GM12801 (cell line): ENCODE measurements around the gene NOTUM.

Source experiments
- TF ChIP-seq, protein P1 (sequence below): IDR thresholded peaks from one replicate; pipeline ENCODE4 v1.5.1; 2011; ENCODE audit warnings: control low read depth; ENCODE audit not compliant: insufficient read length; ENCODE audit errors: extremely low read depth

NOTUM gene

DNA sequence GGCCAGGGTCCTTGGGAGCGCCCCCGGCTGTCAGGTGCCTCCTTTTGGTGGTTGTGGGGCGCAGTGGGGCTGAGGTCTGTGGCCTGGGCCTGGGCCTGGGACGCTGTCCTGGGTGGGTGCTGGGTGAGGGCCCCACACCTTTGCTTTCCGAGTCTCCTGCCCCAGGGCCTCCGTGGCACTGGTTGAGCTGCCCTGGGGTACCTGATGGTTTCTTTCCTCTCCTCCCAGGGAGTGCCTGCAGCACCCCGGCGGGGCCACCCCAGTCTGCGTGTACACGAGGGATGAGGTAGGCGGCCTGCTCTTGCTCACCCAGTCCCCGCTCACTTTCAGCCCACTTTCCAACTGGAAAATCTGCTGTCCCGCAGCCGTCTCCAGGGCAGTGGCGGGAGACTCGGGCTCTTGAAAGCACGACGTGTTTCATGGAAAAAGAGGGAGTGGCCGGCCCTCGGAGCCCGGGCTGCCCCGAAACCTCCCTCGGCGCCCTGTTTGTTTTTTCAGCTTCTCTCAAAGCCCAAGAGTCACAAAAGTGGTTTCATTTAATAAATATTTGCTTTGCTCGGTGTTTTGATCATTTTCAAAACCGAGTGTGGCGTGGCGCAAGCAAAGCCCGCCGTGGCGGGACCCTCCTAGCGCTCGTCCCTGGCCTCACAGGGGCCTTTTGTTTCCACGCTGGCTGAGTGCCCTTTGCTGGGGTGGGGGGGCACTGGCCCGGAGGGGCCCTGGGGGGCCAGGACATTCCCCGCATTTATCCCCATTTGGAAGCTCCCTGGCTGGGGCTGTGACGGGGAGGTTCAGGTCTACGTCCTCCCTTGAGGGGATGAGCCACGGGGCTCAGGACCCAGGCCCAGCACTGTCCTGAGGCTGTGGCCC, 33.8 kb upstream of the NOTUM start:
- TF ChIP-seq, protein P1, sequence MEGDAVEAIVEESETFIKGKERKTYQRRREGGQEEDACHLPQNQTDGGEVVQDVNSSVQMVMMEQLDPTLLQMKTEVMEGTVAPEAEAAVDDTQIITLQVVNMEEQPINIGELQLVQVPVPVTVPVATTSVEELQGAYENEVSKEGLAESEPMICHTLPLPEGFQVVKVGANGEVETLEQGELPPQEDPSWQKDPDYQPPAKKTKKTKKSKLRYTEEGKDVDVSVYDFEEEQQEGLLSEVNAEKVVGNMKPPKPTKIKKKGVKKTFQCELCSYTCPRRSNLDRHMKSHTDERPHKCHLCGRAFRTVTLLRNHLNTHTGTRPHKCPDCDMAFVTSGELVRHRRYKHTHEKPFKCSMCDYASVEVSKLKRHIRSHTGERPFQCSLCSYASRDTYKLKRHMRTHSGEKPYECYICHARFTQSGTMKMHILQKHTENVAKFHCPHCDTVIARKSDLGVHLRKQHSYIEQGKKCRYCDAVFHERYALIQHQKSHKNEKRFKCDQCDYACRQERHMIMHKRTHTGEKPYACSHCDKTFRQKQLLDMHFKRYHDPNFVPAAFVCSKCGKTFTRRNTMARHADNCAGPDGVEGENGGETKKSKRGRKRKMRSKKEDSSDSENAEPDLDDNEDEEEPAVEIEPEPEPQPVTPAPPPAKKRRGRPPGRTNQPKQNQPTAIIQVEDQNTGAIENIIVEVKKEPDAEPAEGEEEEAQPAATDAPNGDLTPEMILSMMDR = no peak

DNA sequence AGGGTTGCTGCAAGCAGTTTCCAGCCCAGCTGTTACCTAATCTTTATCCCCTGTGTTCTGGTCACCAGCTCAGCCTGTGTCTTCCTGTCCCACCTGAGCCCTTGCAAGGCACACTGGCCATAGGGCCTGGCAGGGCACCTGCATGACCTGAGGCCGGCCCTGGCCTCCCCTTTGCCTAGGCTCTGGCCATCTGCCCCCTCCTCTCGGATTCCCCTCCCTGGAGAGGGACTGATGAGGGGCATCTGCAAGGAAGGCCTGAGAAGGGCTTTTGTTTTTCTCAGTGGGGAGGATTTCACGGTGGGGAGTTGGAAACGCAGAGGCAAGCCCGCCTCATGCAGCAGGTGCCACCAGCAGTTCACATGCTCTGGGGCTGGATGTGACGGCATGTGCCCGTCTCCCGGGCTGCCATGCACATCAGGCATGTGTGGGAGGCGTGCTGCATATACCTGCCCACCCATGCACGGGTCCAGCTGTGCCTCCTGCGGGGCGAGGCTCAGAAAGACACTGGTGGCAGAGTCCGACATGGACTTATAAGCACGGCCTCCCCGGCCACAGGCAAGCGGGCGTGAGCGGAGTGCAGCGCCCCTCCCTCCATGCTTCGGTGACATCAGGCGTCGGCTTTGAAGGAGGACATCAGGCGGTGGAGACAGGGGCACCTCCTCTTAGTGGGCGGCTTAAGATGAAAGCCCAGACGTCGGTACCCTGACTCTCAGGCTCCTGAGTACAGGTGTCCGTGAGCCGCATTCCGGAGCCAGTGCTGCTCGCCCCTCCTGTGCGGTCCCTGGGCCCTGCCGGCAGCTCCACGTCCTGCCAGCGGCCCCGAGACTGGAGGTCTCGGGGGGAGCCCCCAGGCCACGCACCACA, 33.0 kb upstream of the NOTUM start:
- TF ChIP-seq, protein P1 = no peak

GRCh38 chr17:81992306-81993102, 31.5 kb upstream of the NOTUM start:
- TF ChIP-seq, protein P1 = no peak

- TF ChIP-seq, protein P1 = no peak
These were observed 30.8 kb upstream of the NOTUM start for GRCh38 chr17:81991684-81992305.

DNA sequence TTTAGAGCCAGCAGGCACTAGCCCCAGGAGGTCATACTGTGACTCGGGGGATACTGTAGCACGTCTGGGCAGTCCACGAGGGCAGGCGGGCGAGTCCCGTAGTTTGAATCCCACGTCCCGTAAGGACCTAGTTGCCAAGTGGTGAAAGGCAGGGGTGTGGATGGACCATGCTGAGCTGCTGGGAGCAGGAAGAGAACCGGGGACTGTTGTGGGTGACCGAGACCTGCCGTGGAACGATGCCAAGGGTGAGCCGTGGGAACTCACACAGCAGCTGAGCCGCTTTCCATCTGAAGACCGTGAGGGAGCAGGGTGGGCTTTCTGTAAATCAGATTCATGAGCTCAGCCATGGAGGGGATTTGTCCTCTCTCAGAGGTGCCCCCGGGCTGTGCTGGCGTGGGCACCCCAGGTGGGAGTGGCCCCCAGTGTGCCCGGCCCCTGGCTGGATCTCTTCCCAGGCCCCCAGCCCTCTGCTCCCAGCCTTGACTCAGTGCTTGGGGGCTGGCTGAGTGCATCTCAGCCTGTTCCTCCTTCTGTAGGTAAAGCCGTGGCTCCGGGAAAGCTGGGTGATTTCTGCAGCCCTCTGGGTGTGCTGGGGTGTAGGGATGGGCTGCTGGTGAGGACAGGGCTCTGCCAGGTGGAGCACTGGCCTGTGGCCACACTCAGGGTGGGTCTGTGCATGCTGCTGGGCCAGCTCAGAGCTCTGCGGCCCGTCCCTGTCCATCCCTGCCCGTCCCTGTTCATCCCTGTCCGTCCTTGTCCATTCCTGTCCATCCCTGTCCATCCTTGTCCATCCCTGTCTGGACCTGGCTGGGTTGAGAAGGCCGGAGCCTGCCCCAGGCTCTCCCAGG, 30.1 kb upstream of the NOTUM start:
- TF ChIP-seq, protein P1 = no peak

DNA sequence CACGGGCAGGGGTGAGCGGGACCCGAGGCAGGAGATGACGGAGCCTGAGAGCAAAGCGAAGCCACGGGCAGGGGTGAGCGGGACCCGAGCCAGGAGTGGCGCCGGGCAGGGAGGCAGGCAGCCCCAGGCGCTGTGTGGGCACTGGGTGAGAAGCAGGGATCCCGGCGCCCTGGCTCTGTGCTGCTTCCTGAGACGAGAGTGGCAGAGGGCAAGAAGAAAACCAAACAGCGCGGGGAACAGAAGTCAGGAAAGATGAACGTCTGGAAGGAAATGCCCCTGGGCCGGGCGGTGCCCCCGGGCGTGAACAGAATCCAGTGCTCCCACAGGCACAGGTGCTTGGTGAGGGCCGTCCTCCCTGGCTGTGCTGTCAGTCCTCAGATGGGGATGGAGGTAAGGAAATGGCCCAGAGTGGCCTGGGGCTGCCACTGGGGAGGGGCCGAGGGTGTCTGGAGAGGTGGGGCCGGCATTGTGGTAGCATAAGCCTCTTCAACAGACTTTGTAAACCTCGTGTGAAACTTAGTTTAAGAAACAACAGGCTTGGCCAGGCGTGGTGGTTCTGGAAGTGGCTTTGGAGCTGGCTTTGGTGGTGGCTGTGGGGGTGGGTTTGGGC, 26.3 kb upstream of the NOTUM start:
- TF ChIP-seq, protein P1 = no peak
